ENCODE measurements around the gene PRRT4.

The PRRT4 gene

GRCh38 chr7:128380483-128381106 lies 19.1 kb upstream of the PRRT4 start:
- peak in 1 of 10 donors; percentile 26 for DNase-seq
- intact Hi-C loops (cut with DNase I), result no loop called here

- intact Hi-C loops (cut with DNase I), result no loop called here
- peak in 3 of 10 donors; percentile 44 to 68 (median 54) for DNase-seq
Measured at GRCh38 chr7:128379900-128380479, 18.5 kb upstream of the PRRT4 start.

DNA sequence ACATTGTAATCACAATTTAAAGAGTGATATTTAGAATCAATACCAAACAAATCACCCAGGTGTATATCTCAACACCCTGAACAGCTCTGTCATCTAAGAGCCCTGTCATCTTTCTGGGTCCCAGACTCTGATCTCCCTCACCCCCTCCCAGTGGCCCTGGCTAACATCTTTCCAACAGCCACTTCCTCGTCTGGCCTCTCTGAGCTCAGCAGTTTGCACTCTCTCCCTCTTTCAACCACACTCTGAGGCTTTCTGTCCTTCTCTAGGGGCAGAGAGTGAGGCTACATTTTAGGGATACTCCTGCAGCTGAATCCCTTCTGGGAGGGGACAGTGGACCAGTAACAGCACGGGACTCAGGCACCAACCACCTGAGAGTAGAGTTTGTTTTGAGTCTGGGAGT lies 17.1 kb upstream of the PRRT4 start:
- intact Hi-C loops (cut with DNase I), result no loop called here
- peak in 2 of 10 donors; percentile 15 to 23 for DNase-seq

DNA sequence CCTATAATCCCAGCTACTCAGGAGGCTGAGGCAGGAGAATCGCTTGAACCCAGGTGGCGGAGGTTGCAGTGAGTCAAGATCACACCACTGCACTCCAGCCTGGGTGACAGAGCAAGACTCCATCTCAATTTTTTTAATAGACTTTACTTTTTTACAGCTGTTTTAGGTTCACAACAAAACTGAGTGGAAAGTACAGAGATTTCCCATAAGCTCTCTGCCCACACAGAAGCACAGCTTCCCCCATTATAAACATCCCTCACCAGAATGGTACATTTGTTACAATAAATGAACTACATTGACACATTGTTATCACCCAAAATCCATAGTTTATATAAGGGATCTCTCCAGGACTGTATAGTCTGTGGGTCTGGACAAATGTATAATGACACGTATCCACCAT lies 14.6 kb upstream of the PRRT4 start:
- no peak for DNase-seq
- intact Hi-C loops (cut with DNase I), result no loop called here

GRCh38 chr7:128374041-128374440 lies 12.6 kb upstream of the PRRT4 start:
- intact Hi-C loops (cut with DNase I), result no loop called here
- no peak for DNase-seq

GRCh38 chr7:128373606-128374005 lies 12.1 kb upstream of the PRRT4 start:
- intact Hi-C loops (cut with DNase I), result no loop called here
- DNase-seq, result no peak

DNA sequence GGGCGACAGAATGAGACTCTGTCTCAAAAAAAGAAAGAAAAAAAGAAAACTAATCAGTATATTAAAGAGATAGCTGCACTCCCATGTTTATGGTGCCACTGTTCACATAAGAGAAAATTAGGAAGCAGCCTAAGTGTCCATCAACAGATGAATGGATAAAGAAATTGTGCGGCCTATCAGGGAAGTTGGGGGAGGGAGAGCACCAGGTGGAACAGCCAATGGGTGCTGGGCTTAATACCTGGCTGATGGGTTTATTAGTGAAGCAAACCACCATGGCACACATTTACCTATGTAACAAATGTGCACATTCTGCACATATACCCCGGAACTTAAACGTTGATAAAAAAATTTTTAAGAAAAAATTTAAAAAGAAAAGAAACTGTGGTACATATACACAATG lies 9.0 kb upstream of the PRRT4 start:
- intact Hi-C loops (cut with DNase I), result no loop called here
- no peak for DNase-seq

DNA sequence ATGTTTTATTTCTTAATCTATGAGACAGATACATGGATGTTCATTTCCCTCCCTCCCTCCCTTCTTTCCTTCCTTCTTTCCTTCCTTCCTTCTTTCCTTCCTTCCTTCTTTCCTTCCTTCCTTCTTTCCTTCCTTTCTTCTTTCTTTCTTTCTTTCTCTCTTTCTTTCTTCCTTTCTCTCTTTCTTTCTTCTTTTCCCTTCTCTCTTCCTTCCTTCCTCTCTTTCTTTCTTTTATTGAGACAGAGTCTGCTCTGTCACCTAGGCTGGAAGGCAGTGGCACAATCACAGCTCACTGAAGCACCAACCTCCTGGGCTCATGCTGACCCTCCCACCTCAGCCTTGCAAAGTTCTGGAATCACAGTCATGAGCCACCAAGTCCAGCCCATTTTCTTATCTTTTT lies 5.5 kb upstream of the PRRT4 start:
- DNase-seq, result peak in 1 of 10 donors; percentile 18
- intact Hi-C loops (cut with DNase I), result no loop called here

- intact Hi-C loops (cut with DNase I), result no loop called here
- peak in 1 of 10 donors; percentile 31 for DNase-seq
Measured at GRCh38 chr7:128366300-128366699, 4.8 kb upstream of the PRRT4 start.

GRCh38 chr7:128365432-128365831 lies 3.9 kb upstream of the PRRT4 start:
- no peak for DNase-seq

DNA sequence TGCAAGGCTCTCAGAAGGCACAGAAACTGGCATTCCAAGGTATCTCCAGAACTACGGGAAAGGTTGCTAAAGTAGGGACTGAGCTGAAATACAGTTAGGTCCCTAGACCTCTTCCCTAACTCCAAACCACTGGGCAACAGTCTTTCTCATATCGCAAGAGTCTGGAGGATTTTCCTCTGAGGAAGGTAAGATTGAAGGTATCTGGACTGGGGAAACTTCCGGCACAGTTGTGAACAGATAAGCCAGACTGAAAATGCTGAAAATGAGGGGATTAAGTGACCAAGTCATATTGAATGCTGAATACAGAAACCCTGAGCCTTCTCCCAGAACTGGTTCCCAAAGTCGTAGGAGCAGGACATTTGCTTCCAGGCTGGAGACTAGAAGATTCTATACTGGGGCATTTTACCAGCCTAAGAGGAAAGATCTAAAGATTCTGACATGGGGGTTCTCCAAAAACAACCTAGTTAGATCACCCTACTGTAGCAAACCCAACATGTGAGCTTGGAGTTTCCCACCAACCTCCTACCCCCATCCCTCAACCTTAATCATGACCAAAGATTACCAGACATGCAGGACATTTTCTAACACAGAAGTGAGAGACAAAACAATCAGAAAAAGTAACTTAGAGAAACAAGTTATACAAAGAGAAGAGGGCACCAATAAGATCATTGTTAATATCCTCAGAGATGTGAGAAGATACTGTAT lies 2.8 kb upstream of the PRRT4 start:
- intact Hi-C loops (cut with DNase I), result no loop called here
- DNase-seq, result no peak

More at GRCh38 chr7:128365432-128365831, 3.9 kb upstream of the PRRT4 start:
- intact Hi-C loops (cut with DNase I), result no loop called here

DNA sequence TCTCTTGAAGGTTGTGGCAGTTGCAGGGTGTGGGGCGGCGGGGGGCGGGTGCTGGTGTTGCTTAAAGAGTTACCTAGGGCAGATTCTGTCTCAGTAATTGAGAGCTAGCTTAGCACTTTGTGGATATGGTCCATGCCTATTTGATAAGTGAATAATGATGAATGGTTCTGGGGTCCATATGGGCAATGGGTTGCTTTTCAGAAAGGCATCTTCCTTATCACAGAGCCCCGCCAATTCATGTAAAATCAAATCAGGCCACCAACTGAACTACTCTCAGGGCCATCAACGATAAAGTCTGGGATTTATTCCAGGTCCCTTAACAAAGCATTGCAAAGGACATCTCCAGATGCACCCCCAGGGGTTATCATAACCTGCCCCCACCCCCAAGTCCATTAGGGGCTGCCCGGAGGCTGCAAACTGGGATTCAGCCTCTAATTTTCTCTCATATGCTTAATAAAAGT lies 1.8 kb upstream of the PRRT4 start:
- DNase-seq, result peak in 1 of 10 donors; percentile 8
- intact Hi-C loops (cut with DNase I), result no loop called here

GRCh38 chr7:128362670-128363069 lies 1.2 kb upstream of the PRRT4 start:
- peak in 1 of 10 donors; percentile 9 for DNase-seq
- intact Hi-C loops (cut with DNase I), result no loop called here

DNA sequence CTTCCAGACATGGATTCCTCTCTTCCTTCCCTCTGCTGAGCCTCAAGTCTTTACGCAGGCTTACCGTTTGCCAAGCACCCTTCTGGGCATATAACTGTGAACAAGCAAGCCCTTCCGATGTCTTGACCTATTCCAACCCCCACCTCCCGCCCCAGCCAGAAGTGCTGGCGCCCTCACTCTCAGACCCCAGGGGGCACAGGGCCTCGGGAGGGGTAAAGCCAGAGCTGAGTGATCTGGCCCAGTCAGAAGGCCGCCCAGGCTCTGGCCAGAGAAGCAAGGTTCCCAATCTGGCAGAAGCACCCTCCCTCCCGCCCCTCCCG lies 1.2 kb downstream of the PRRT4 start:
- DNase-seq, result no peak
- intact Hi-C loops (cut with DNase I), result no loop called here

- peak in 1 of 10 donors; percentile 22 for DNase-seq
- intact Hi-C loops (cut with DNase I), result no loop called here
Measured at GRCh38 chr7:128359939-128360338, 1.6 kb downstream of the PRRT4 start.

DNA sequence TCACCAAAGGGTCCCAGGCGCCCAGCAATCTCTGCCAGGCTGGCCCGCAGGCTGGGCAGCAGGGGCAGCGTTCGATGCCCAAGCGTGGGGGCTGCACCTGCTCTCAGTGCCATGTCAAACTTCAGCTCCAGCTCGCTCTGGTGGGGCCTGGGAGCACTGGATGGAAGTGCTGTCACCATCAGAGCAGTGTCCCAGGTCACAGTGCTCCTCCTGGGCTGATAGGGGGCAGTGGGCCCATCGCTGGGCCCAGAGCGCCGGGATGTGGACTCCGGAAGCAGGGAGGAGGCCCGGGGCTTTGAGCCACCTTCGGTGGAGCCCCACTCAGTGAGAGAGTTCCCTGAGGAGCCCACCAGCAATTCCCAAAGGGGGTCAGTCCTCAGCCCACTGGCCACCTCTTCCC lies 2.2 kb downstream of the PRRT4 start:
- intact Hi-C loops (cut with DNase I), result no loop called here
- DNase-seq, result peak in 1 of 10 donors; percentile 41

GRCh38 chr7:128358233-128358632 lies 3.3 kb downstream of the PRRT4 start:
- intact Hi-C loops (cut with DNase I), result no loop called here
- no peak for DNase-seq

- peak in 1 of 10 donors; percentile 43 for DNase-seq
- intact Hi-C loops (cut with DNase I), result no loop called here
Measured at GRCh38 chr7:128357217-128357613, 4.3 kb downstream of the PRRT4 start.

- DNase-seq, result no peak
- intact Hi-C loops (cut with DNase I), result no loop called here
Measured at GRCh38 chr7:128356546-128357216, 4.8 kb downstream of the PRRT4 start.

- DNase-seq, result no peak
- intact Hi-C loops (cut with DNase I), result no loop called here
Measured at GRCh38 chr7:128353610-128354009, 7.9 kb downstream of the PRRT4 start.

GRCh38 chr7:128353189-128353588 lies 8.3 kb downstream of the PRRT4 start:
- no peak for DNase-seq
- intact Hi-C loops (cut with DNase I), result no loop called here

Data from posterior cingulate gyrus (tissue), 11 donors.